Measurements from ENCODE around the gene RRAS2. TPM values are rescaled to one million over a fixed set of nuclear protein-coding genes. Genes with fewer than 3 reads are reported as not detected.
A peak's percentile ranks its signal among the peaks of the same experiment; 100 is the strongest.
"Not testable (repeated sequence)": the region's sequence is repeated elsewhere in the genome, so short reads cannot be mapped to it uniquely, and the experiment has no call there.

The RRAS2 gene
- total RNA-seq, 1 donor from 2014 or later = 35.8 TPM

- H3K36me3 ChIP-seq = peaks cover 10% of the 10 kb centered on the region
- ATAC-seq (no peak), DNase-seq (no peak)
- no peaks in the 10 kb centered on the region for H3K9me3 ChIP-seq
- TF ChIP-seq CTCF (IDR thresholded peaks at IDR 0.05) = no peak
- intact Hi-C loops (cut with DNase I) = no loop called here
- H3K27ac ChIP-seq = no peak overlapping the region
- H3K4me3 ChIP-seq = no peak overlapping the region
- peaks cover 3% of the 10 kb centered on the region for H3K4me1 ChIP-seq
- H3K27me3 ChIP-seq (ENCODE audit: low read depth) = no peaks in the 10 kb centered on the region
Observed at GRCh38 chr11:14290422-14290821, 68.6 kb downstream of the RRAS2 start.

GRCh38 chr11:14288189-14288935, 70.6 kb downstream of the RRAS2 start:
- H3K27ac ChIP-seq = no peak overlapping the region
- no peaks in the 10 kb centered on the region for H3K27me3 ChIP-seq (ENCODE audit: low read depth)
- no peak for TF ChIP-seq CTCF (IDR thresholded peaks at IDR 0.05)
- peak; percentile 62 to 78 for ATAC-seq
- no peaks in the 10 kb centered on the region for H3K9me3 ChIP-seq
- peaks cover 3% of the 10 kb centered on the region for H3K4me1 ChIP-seq
- H3K4me3 ChIP-seq = no peak overlapping the region
- no peak for DNase-seq
- H3K36me3 ChIP-seq = peaks cover 10% of the 10 kb centered on the region
- intact Hi-C loops (cut with DNase I) = no loop called here

GRCh38 chr11:14278869-14279268, 80.1 kb downstream of the RRAS2 start:
- intact Hi-C loops (cut with DNase I); H3K9me3 ChIP-seq; DNase-seq; ATAC-seq; H3K4me3 ChIP-seq; H3K27ac ChIP-seq; H3K36me3 ChIP-seq; H3K4me1 ChIP-seq; H3K27me3 ChIP-seq (ENCODE audit: low read depth): not testable (repeated sequence)

- no peaks in the 10 kb centered on the region for H3K9me3 ChIP-seq
- H3K4me1 ChIP-seq = peaks cover 6% of the 10 kb centered on the region
- intact Hi-C loops (cut with DNase I) = no loop called here
- DNase-seq (no peak), ATAC-seq (peak in 1 of 2 donors; percentile 44)
- no peak overlapping the region for H3K4me3 ChIP-seq
- no peak for TF ChIP-seq CTCF (IDR thresholded peaks at IDR 0.05)
- no peaks in the 10 kb centered on the region for H3K27me3 ChIP-seq (ENCODE audit: low read depth)
- H3K27ac ChIP-seq = no peak overlapping the region
- peaks cover 5% of the 10 kb centered on the region for H3K36me3 ChIP-seq
Observed at GRCh38 chr11:14275076-14275475, 83.9 kb downstream of the RRAS2 start.

- Histone ChIP-seq H3K4me3 (no peak overlapping the region), H3K4me1 (peaks cover 6% of the 10 kb centered on the region), H3K9me3 (no peaks in the 10 kb centered on the region), H3K36me3 (no peaks in the 10 kb centered on the region), H3K27me3 (ENCODE audit: low read depth) (no peaks in the 10 kb centered on the region), H3K27ac (no peak overlapping the region)
- intact Hi-C loops (cut with DNase I) = no loop called here
- no peak for TF ChIP-seq CTCF (IDR thresholded peaks at IDR 0.05)
- no peak for ATAC-seq
- no peak for DNase-seq
Observed at GRCh38 chr11:14273895-14274294, 85.1 kb downstream of the RRAS2 start.

GRCh38 chr11:14270690-14271542, 88.1 kb downstream of the RRAS2 start:
- Histone ChIP-seq H3K4me3 (no peak overlapping the region), H3K36me3 (peaks cover under 1% of the 10 kb centered on the region), H3K9me3 (no peaks in the 10 kb centered on the region), H3K27me3 (ENCODE audit: low read depth) (no peaks in the 10 kb centered on the region), H3K27ac (no peak overlapping the region), H3K4me1 (peaks cover 6% of the 10 kb centered on the region)
- TF ChIP-seq CTCF (IDR thresholded peaks at IDR 0.05) = no peak
- DNase-seq (no peak), ATAC-seq (peak; percentile 67 to 86)
- intact Hi-C loops (cut with DNase I) = no loop called here

Data from lower lobe of right lung (tissue), 2 donors.